HG03045 (cell line): ENCODE data around the gene CYS1.

Experiments used
- ATAC-seq: cut with Tn5 transposase; IDR thresholded peaks from one replicate; pipeline ENCODE4 v1.9.1; 2021; ENCODE audit warnings: mild to moderate bottlenecking, moderate library complexity; ENCODE audit not compliant: unreplicated experiment

Gene CYS1

DNA sequence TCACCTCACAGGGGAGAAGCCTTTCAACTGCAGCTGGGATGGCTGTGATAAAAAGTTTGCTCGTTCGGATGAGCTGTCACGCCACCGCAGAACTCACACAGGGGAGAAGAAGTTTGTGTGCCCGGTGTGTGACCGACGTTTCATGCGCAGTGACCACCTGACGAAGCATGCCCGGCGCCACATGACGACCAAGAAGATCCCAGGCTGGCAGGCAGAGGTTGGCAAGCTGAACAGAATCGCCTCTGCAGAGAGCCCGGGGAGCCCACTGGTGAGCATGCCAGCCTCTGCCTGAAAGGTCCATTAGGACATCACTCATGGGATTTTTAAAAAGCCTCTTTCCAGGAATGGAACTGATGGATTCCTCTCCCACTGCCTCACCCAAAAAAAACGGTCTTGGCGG, 28.0 kb downstream of the CYS1 start:
- ATAC-seq: no peak

DNA sequence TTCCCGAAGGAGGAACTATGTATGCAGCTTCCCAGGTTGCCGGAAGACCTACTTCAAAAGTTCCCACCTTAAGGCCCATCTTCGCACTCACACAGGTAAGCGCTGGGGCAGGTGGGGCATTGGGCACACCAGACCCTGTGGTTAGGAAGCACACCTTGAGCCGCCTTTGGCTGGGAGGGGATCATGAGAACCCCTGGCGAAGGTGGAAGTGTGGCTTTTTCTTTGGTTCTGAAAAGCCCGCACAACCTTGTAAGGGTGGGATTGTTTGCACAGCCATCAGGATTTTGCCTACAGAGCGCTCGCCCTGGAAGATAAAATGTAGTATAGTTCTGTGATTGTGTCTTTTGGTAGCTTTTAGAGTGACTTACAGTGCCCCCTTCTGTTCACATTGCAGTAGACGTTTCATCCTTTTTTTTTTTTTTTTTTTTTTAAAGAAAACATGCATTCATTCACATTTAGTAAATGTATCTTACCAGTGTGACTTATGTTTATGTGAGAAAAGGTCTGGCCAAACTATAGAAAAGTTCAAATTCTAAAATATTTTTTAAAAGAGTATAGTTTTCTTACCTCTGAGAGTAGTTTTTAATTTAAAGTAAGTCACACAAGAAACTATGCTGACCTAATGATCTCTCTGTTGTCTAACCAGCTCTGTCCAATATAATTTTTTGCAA, 31.6 kb downstream of the CYS1 start:
- ATAC-seq: no peak

DNA sequence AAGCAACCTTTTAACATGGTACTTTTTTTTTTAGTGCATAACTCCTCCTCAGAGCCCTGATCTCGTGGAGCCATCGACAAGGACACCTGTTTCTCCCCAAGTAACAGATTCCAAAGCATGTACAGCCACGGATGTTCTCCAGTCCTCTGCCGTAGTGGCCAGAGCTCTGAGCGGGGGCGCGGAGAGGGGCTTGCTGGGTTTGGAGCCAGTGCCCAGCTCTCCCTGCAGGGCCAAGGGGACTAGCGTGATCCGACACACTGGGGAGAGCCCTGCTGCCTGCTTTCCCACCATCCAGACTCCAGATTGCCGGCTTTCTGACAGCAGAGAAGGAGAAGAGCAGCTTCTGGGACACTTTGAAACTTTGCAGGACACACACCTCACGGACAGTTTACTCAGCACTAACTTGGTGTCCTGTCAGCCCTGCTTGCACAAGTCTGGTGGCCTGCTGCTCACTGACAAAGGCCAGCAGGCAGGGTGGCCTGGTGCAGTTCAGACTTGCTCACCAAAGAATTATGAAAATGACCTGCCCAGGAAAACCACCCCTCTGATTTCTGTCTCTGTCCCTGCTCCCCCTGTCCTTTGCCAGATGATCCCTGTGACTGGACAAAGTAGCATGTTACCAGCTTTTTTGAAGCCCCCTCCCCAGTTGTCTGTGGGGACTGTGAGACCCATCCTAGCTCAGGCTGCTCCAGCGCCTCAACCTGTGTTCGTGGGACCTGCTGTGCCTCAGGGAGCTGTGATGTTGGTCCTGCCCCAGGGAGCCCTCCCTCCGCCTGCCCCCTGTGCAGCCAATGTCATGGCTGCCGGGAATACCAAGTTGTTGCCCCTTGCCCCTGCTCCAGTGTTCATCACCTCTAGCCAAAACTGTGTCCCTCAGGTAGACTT, 32.4 kb downstream of the CYS1 start:
- no peak for ATAC-seq

DNA sequence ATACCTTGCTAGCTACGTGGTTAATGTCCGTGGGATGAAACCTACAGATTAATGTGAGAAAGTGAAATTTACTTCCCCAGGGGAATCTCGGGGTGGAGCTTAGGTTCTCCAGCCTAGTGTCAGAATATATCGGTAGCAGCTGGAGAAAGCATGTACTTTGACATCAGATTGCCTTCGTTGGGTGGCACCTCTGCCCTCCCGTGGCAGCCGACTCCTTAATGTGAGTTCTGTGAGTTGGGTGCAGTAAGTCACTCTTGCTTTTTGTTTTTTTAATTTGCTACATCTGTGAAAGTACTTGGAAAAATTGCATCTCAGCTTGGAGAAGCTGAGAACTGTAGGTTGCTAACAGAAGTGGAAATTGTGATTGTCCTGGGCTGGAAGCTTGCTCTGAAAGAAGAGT, 33.3 kb downstream of the CYS1 start:
- no peak for ATAC-seq

DNA sequence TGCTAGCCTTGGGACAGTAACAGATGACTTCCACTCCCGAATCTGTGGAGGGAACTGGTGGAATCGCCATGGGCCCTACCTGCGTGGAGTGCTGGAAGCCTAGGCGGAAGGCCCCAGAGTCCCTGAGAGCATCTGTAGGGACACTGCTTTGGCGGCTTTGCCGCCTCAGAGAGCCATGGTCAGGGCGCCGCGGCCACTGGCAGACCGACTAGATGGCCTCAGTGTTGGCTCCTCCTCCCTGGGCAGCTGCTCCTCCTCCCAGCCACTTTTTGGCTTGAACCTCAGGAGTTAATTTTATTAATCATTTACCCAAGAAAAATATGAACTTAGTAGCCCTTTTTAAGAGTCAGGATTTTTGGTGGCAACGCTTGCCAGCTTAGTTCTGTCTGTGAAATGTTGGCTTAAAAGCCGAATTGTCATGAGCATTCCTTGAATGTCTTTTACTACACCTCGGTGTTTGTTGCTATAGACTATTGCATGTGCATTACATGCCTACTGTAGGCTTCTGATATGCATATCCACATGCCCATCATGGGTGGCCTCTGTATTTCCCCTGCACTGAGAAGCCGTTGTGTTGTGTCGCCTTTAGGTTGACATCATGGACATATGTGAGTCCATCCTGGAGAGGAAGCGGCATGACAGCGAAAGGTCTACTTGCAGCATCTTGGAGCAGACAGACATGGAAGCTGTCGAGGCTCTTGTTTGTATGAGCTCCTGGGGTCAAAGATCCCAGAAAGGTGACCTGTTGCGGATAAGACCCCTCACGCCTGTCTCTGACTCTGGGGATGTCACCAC, 34.5 kb downstream of the CYS1 start:
- ATAC-seq: no peak

DNA sequence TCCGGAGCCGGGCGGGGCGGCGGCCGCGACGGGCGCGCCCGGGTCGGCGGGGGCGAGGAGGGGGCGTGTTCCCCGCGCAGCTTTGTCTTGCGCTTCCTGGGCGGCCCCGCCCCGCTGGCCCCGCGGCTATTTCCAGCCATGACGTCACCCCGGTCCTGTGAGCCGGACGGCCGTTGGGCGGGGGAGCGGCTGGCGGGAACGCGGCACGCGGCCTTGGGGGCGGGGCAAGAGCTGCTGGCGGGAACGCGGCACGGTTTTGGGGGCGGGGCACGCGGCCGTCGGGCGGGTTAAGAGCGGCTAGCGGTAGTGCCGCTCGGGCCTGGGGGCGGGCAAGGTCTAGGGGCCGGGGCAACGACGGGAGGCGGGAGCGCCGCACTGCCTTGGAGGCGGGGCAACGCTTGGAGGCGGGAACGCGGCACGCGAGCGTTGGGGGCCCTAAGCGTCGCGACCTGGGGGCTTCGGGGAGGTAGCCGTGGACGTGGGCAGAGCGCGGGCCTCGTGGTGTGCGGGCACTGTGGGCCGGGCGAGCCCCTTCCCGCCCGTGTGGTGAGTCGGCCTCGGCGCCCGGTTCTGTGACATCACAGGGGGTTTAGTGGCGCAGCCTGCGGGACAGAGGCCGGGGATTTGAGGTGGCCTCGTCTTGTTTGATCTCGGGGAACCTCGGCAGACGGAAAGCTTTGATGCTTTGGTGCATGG, 36.2 kb downstream of the CYS1 start:
- peak; percentile 50 for ATAC-seq

DNA sequence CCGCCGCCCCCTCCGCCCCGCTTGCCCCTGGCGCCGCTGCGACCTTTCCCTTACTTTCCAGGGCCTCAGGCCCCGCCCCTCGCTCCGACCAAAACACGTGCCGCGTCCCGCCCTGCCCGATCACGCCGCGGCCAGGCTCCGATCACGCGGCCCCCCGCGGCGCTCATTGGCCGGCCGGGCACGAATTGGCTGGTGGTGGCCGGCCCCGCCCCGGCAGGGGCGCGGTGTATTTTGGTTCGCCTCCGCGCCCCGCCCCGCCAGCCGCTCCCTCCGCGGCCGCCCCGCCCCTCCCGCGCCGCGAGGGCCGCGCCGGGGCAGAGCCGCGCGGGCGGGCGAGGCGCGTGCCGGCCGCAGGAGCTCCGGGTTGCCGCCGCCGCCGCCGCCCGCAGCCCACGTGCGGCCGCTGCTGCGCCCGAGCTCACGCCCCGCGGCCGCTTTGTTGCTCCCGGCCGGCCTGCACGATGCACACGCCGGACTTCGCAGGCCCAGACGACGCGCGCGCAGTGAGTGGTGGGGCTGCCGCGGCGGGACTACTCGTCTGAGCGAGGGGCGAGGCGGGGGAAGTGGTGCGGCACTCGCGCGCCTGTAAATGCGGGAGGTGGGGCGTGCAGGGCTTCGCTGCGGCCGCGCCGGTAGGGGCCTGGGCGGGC, 36.8 kb downstream of the CYS1 start, which contains the start of gene KLF11:
KLF11 (plus strand) TSS at position 295 of the 650 bp plus-strand sequence; CDS start at position 462, 167 bp downstream.
- peak; percentile 78 for ATAC-seq

DNA sequence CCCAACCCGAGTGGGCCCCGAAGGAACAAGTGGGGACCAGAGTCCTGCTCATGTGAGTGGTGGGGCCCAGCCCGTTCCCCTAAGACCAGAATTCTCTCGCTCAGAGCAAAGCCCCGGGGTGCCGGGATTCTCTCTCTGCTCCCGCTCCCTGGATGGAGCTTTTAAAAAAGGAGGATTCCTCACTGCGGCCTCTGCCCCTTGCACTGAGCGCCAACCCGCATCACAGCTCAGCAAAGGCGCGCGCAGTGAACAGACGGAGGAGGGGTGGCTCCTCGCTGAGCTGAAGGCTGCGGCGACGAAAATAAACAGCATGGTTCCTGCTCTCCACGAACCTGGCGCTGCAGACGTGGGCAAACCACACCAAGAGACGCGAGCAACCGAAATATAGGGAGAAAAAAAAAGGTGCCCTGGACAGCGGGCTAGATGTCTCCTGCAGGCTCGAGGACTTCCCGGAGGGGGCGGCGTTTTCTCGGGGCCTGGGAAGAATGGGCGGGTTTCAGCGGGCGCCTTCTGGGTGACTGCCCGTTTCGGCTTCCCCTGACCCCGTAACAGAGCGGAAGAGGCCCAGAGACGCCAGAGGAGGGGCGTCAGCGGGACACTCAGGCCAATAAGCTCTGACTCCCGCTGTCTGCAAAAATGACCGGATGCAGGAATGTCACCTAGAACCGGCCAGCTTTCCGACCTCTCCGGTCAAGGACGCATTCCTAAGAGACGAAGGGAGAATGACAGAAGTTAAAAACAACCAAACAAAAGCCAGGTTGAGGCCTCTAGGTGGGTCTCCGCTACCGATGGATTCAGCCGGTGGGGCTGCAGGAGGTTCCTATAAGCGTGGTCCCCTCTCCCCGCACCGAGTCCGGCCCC, 37.7 kb downstream of the CYS1 start:
- no peak for ATAC-seq

DNA sequence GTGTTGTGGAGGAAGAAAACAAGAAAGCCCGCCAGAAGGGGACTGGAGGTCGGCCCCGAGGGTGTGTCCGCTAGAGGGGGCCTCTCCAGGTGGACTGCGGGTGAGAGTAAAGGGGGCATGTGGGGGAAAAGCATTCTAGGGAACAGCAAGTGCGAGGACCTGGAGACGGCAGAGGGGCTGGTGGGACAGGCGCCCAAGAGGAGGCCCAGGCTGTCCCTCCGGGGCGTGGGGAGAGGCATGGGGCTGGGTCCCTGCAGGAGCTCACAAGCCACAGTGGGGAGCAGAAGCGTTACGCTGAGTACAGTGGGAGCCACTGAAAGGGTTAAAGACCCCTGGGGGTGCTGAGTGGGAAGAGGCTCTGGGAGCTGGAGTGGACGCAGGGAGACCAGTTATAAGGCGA, 38.5 kb downstream of the CYS1 start:
- no peak for ATAC-seq

DNA sequence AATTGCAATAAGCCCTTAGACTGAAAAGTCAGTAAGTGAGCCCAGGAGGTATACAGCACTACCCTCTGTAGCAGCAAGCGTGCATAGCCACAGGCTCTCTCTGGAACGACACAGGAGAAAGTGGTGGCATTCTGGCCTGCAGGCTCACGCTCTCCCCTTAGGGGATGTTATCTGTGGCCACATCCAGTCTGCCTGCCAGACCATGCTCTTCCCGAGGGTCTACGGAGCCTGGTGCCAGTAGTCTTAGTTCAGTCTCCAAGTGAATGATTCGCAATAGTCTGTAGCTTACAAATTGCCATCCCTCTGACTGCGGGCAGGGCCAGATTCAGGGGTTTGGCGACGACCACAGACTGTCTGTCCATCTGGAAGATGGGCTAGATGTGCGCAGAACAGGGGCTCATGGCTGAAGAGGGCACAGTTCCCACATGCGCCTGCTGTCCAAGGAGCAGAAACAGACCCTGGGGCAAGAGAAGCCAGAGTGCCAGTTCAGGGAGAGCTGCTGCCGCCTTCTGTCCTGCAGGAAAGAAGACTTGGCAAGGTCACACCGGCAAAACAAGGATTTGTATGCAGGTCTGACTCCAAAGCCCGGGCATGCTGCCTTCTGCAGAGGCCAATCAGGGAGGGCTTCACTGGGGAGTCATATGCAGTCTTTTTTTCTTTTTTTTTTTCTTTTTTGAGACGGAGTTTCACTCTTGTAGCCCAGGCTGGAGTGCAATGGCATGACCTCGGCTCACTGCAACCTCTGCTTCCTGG, 40.4 kb downstream of the CYS1 start:
- ATAC-seq: no peak

DNA sequence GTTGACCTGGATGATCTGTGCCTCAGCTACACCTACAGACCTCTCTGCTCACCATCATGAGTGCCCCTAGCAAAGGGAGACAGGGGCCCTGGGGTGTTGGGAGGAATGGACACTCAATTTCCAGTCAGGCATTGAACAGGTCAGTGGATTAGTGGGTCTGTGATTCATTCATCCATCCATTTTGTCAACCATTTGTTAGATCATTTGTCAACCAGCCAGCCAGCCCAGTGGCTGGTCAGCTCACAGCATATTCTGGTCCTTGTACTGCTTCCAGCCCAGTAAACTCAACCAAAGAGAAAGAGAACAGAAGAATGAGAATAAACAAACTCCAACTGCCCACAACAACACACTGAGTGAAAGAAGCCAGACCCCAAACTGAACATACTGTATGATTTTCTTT, 41.5 kb downstream of the CYS1 start:
- no peak for ATAC-seq

DNA sequence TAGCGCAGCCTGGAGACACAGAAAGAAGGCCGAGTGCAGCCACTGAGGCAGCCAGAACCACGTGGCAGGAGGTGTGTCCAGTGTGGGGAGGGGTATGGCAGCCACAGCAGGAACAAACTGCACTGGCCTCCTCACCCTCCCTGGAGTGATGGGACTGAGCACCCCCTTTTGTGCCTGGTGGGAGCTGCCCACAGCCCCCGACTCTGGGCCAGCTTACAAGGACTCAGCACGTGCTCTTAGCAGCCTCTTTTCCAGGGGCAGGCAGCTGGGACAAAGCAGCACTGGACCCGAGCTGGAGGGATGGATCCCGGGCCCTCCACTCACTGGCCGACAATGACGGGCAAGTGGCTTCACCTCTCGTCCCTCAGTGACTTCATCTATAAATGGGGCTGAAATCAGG, 42.1 kb downstream of the CYS1 start:
- no peak for ATAC-seq

DNA sequence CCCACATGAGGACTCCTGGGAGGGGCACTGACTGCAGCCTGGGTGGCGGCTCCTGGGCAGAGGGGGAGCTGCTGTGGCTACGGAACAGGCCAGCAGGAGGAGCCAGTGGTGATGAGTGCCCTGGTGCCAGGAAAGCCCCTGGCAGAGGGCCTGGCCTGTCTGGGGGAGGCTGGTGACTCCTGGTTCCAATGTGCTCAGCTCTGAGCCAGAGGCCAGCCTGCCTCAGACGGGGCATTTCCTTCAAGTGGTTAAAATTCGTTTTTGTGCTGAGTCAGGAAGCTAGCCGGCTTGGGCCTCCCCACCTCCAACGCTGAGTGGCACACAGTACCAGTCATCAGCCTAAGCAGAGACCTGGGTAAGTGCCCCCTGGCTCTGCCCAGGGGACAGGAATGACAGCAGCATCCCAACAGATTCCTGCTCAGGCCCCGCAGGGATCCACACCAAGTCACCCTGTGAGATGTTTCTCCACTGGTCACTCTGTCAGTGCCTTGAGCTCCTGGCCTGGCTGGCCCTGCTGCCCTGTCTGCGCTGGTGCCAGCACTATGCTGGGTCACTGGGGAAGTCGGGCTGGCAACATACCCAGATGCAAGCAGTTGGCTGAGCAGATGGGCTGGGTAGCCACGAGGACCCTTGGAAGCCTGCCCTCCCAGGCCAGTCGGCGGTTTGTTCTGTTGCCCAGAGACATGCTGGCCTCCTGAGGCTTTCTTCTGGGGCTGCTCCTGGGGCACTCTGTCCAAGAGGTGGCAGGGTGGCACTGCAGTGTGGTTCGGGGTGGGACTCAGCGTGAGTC, 43.9 kb downstream of the CYS1 start:
- no peak for ATAC-seq

DNA sequence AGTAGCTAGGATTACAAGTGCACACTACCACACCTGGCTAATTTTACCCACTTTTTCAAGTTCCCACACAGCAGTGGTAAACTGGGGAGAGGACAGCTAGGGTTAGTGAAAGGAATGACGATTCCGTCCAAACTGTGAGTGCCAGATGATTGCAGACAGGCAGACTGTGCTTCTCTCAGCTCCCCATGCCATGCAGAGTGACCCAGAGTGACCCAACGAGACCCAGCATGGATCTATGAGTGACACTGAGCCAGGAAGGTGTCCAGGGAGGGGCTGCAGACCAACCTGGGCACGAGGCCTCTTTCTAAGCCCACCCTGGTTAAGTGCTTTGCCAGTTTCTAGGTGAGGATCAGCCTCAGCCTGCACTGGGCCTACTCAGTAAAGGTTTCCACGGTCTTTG, 44.6 kb downstream of the CYS1 start:
- no peak for ATAC-seq

DNA sequence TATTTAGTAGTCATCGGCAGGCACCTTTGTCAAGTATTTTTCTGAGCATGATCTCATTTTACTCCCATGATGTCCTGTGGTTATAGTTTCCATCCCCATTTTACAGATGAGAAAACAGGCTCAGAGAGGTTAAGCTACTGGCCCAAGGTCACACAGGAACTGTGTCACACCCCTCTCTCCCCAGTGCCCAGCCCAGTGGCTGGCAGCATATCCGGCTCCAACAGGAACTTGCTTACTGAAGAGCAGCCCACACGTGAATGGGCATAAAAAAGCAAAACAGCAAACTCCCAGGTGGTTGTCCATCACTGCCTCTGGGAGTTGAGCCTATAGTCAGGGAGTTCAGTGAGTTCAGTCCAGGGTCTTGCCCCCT, 45.2 kb downstream of the CYS1 start:
- ATAC-seq: no peak

DNA sequence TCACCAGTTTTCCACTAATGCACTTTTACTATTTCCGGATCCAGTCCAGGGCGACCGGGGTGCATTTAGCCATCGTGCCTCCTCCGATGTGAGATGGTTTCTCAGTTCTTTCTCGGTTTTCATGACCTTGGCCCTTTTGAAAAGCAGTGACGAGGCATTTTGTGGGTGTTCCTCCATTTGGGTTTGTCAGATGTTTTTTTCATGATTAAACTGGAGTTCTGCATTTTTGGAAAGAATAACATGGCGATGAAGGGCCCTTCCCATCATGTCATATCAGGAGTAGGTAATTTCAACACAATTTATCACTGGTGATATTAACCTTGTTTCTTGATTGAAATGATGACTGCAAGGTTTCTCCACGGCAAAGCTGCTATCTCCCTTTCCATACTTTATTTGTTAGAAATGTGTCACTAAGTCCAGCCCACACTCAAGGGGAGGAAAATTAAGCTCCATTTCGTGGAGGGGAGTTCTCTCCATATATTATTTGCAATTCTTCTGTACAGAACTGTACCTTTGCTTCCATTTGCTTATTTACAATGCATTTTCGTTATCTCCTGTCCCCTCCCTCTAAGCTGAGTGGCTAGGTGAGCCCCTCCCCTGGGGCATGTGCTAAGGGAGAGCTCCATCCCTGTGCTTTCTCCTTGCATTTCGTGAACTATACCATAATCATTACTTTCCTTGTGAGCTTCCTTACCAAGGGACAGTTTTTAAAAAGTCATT, 45.7 kb downstream of the CYS1 start:
- ATAC-seq: no peak

DNA sequence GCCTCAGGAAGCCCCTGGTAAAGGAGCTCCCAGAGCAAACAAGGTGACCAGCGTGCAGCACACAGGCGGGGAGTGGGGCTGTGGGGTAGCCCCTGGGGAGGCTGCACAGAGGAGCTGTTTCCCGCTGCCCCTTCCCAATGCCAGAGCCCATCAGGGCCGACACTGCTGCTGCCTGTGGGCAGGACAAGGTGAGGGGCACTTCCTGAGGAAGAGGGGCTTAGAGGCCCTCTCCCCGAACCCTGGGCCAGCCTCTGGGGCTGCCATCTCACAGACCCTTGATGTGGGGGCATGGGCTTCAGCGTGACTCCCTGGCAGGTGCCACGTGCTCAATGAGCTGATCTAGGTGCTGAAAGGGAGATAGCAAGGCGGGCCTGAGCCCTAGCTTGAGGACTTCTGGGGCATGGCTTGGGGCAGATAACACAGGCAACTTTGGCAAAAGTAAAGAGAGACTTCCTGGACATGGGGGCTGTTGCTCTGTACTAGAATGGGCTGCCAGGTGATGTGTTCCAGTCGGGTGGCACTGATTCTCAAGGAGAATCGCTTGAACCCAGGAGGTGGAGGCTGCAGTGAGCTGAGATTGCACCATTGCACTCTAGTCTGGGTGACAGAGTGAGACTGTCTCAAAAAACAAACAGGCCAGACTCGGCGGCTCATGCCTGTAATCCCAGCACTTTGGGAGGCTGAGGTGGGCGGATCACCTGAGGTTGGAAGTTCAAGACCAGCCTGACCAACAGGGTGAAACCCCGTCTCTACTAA, 46.8 kb downstream of the CYS1 start:
- no peak for ATAC-seq
